Measurements from ENCODE around the gene RPS27L. TPM values are rescaled to one million over a fixed set of nuclear protein-coding genes. Genes with fewer than 3 reads are reported as not detected.

Gene RPS27L
- total and polyA plus RNA-seq, 4 donors: 69.6 to 176 (median 84.6) TPM

- H3K27me3 ChIP-seq (ENCODE audit: control insufficient read depth in 3 of 3, insufficient read depth in 3 of 3, low read length in 2 of 3): no peaks in the 10 kb centered on the region
- H3K4me1 ChIP-seq (ENCODE audit: control insufficient read depth in 5 of 5, insufficient read depth in 5 of 5, low read length in 5 of 5): peaks cover 0 to 3% (median under 1%) of the 10 kb centered on the region in 5 donors
- no peak overlapping the region for H3K27ac ChIP-seq (ENCODE audit: low read depth in 1 of 2, low read length in 1 of 2)
- WGBS, 2 donors: 86 to 94% methylated on average over 4 of the region's 4 CpGs
- H3K36me3 ChIP-seq (ENCODE audit: control insufficient read depth in 4 of 4, insufficient read depth in 4 of 4, low read length in 4 of 4): no peaks in the 10 kb centered on the region
- no peak for ATAC-seq (ENCODE audit: insufficient read depth, low FRiP score)
- DNase-seq: no peak
- H3K9ac ChIP-seq (ENCODE audit: insufficient read depth in 1 of 2, low read length in 2 of 2): no peak overlapping the region
- no peak overlapping the region for H3K4me3 ChIP-seq
- no peaks in the 10 kb centered on the region for H3K9me3 ChIP-seq (ENCODE audit: control insufficient read depth in 4 of 4, insufficient read depth in 3 of 4, low read length in 3 of 4)
- TF ChIP-seq CTCF (IDR thresholded peaks at IDR 0.05; ENCODE audit: control extremely low read depth, extremely low read depth): no peak
These were observed 5.9 kb upstream of the RPS27L start for GRCh38 chr15:63163217-63163616.

DNA sequence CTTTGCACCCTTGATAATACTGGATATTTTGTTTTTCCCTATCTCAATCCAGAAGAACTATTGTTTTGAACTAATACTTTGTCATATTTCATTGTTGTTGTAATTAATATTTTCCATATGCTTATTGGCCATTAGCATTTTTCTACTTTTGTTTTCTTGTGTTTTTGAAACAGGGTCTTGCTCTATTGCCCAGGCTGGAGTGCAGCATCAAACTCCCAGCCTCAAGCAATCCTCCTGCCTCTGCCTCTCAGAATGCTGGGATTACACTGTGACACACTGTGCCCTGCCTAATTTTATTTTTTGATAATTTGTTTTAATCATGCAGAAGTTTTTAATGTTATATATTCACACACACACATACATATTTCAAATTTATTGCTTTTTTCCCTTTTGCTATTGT, 3.4 kb upstream of the RPS27L start:
- TF ChIP-seq CTCF (IDR thresholded peaks at IDR 0.05; ENCODE audit: control extremely low read depth, extremely low read depth): no peak
- H3K27me3 ChIP-seq (ENCODE audit: control insufficient read depth in 3 of 3, insufficient read depth in 3 of 3, low read length in 2 of 3): no peaks in the 10 kb centered on the region
- H3K4me1 ChIP-seq (ENCODE audit: control insufficient read depth in 5 of 5, insufficient read depth in 5 of 5, low read length in 5 of 5): peaks cover 0 to 8% (median 2%) of the 10 kb centered on the region in 5 donors
- DNase-seq (no peak), ATAC-seq (ENCODE audit: insufficient read depth, low FRiP score) (no peak)
- H3K9me3 ChIP-seq (ENCODE audit: control insufficient read depth in 4 of 4, insufficient read depth in 3 of 4, low read length in 3 of 4): no peaks in the 10 kb centered on the region
- H3K36me3 ChIP-seq (ENCODE audit: control insufficient read depth in 4 of 4, insufficient read depth in 4 of 4, low read length in 4 of 4): peaks cover 0 to 2% (median 0%) of the 10 kb centered on the region in 4 donors
- H3K4me3 ChIP-seq: no peak overlapping the region
- no peak overlapping the region for H3K9ac ChIP-seq (ENCODE audit: insufficient read depth in 1 of 2, low read length in 2 of 2)
- H3K27ac ChIP-seq (ENCODE audit: low read depth in 1 of 2, low read length in 1 of 2): no peak overlapping the region

- TF ChIP-seq CTCF (IDR thresholded peaks at IDR 0.05; ENCODE audit: control extremely low read depth, extremely low read depth): no peak
- 7 to 9% methylated on average over 18 of the region's 18 CpGs for WGBS, 2 donors
- ATAC-seq (ENCODE audit: insufficient read depth, low FRiP score) (peak; percentile 32), DNase-seq (peak; percentile 84 to 95 (median 93))
- Histone ChIP-seq H3K9me3 (ENCODE audit: control insufficient read depth in 4 of 4, insufficient read depth in 3 of 4, low read length in 3 of 4) (no peaks in the 10 kb centered on the region), H3K4me3 (peak overlapping the region; percentile 73), H3K9ac (ENCODE audit: insufficient read depth in 1 of 2, low read length in 2 of 2) (peak overlapping the region; percentile 72 to 95), H3K27me3 (ENCODE audit: control insufficient read depth in 3 of 3, insufficient read depth in 3 of 3, low read length in 2 of 3) (no peaks in the 10 kb centered on the region), H3K4me1 (ENCODE audit: control insufficient read depth in 5 of 5, insufficient read depth in 5 of 5, low read length in 5 of 5) (peaks cover 0 to 12% (median 2%) of the 10 kb centered on the region in 5 donors), H3K27ac (ENCODE audit: low read depth in 1 of 2, low read length in 1 of 2) (peak overlapping the region; percentile 98), H3K36me3 (ENCODE audit: control insufficient read depth in 4 of 4, insufficient read depth in 4 of 4, low read length in 4 of 4) (peaks cover under 1 to 12% (median 3%) of the 10 kb centered on the region in 4 donors)
These were observed 684 bp upstream of the RPS27L start for GRCh38 chr15:63157891-63158431.

GRCh38 chr15:63156755-63157117, 541 bp downstream of the RPS27L start:
- H3K4me3 ChIP-seq: peak overlapping the region; percentile 73
- ATAC-seq (ENCODE audit: insufficient read depth, low FRiP score): no peak
- peaks cover 6 to 22% (median 7%) of the 10 kb centered on the region in 4 donors for H3K36me3 ChIP-seq (ENCODE audit: control insufficient read depth in 4 of 4, insufficient read depth in 4 of 4, low read length in 4 of 4)
- H3K27ac ChIP-seq (ENCODE audit: low read depth in 1 of 2, low read length in 1 of 2): peak overlapping the region; percentile 98
- peaks cover 0 to 12% (median 2%) of the 10 kb centered on the region in 5 donors for H3K4me1 ChIP-seq (ENCODE audit: control insufficient read depth in 5 of 5, insufficient read depth in 5 of 5, low read length in 5 of 5)
- DNase-seq: peak in 2 of 3 donors; percentile 71 to 76
- TF ChIP-seq CTCF (IDR thresholded peaks at IDR 0.05; ENCODE audit: control extremely low read depth, extremely low read depth): no peak
- 0% methylated on average over 16 of the region's 16 CpGs for WGBS, 2 donors
- H3K27me3 ChIP-seq (ENCODE audit: control insufficient read depth in 3 of 3, insufficient read depth in 3 of 3, low read length in 2 of 3): no peaks in the 10 kb centered on the region
- peak overlapping the region; percentile 72 to 95 for H3K9ac ChIP-seq (ENCODE audit: insufficient read depth in 1 of 2, low read length in 2 of 2)
- no peaks in the 10 kb centered on the region for H3K9me3 ChIP-seq (ENCODE audit: control insufficient read depth in 4 of 4, insufficient read depth in 3 of 4, low read length in 3 of 4)
